DND-41 (cell line): ENCODE data around the gene RAD51B.

Experiments used
- CTCF ChIP-seq: IDR thresholded peaks from 2 replicates; pipeline ENCODE4 v1.5.1; 2012; ENCODE audit warnings: borderline replicate concordance, low read length, moderate library complexity, mild to moderate bottlenecking; ENCODE audit not compliant: poor library complexity, severe bottlenecking; ENCODE audit errors: extremely low read depth
- EZH2 ChIP-seq: IDR thresholded peaks from 3 replicates; pipeline ENCODE4 v1.6.1; 2012; ENCODE audit warnings: borderline replicate concordance, low read depth, mild to moderate bottlenecking, moderate library complexity, low read length, inconsistent platforms; ENCODE audit not compliant: severe bottlenecking

- no peak for TF ChIP-seq CTCF
- TF ChIP-seq EZH2 = no peak
Measured at GRCh38 chr14:68574461-68574860, 754.9 kb downstream of the RAD51B start.
